GM21737 (cell line): Measurements from ENCODE around the gene LAMTOR4.

ENCODE experiments used
- ATAC-seq: cut with Tn5 transposase; IDR thresholded peaks from one replicate; pipeline ENCODE4 v1.9.1; 2021; ENCODE audit warnings: mild to moderate bottlenecking, moderate library complexity; ENCODE audit not compliant: unreplicated experiment

The LAMTOR4 gene

DNA sequence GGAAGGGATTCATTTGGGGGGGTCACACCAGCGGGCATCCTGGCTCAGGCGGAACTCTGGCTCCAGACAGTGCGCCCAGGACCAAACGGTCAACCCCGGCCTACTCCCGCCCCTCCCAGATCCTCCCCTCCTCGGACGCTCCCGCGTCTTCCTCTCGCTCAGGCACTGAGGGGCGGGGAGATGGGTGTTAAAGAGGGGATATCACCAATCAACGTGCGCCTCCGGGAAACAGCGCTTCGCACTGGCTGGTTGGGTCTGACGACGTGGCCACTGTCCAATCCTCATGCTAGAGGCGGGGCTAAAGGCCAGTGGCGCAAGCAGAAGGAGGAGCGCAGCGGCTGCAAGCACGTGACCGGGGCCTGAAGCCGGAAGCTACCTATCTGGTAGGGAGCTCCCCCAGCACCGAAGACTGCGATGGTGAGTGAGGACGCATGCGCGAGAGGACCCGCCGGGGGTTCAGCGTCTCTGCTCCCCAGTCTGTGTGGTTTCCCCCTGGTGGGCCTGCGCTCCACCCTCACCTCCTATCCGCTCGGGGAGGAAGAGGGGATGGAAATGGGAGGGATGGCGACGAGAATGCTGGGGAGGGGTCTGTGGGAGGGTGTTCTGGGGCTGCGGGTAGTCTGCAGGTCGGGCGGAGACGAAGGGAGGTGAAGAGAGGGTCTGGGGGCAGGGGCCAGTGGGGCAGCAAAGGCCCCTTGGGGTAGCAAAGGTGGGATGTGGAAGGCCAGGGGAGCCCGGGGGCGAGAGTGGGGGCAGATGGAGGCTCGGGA, at the start of gene LAMTOR4:
Gene LAMTOR4 (plus strand): TSS at position 360 of the 770 bp plus-strand sequence. CDS start 55 bp downstream, at position 415.
- peak; percentile 97 for ATAC-seq

DNA sequence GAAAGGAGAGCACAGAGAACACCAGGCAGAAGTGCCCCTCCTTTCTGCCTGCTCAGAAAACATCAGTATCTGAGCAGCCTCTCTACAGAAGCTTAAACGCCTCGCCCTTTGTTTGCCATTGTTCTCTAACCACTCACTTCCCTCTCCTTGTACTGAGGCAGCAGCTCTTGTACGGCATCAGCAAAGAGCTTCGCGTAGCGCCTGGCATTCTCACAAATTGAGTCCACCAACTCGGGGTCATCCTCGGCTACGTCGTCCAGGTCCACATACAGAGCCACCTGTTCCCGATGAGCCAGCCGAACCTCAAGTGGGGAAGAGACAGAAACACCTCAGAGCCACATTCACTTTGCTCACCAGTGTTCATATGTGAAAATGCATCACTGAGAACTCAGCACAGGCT, 49.3 kb upstream of the LAMTOR4 start:
- no peak for ATAC-seq

DNA sequence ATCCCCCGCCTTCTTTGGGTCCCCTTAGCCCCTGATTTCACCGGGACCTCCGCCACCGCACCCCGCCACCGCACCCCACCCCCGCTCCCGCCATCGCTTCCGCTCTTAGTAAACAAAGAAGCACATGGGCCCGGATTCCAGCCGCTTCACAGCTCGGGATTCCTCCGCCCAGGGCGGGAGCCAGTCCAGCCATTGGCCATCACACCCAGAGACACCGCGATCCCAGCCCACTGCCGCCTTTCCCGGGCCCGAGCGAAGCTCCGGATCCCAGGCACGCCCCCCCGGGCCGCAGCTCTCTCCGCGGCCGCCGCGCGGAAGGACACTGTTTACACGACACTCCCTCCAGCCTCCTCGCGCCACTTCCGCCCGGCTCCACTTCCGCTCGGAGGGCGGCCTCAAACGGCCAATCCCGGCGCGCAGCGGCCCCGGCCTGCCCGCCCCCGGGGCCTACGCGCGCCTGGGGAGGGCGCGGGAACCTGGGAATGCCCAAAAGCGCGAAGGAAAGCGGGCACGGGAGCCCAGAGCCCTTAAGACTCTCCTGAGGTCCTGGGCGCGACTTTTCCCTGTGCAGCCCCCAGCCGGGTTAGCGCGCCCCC, 48.2 kb upstream of the LAMTOR4 start:
- ATAC-seq = peak; percentile 61

DNA sequence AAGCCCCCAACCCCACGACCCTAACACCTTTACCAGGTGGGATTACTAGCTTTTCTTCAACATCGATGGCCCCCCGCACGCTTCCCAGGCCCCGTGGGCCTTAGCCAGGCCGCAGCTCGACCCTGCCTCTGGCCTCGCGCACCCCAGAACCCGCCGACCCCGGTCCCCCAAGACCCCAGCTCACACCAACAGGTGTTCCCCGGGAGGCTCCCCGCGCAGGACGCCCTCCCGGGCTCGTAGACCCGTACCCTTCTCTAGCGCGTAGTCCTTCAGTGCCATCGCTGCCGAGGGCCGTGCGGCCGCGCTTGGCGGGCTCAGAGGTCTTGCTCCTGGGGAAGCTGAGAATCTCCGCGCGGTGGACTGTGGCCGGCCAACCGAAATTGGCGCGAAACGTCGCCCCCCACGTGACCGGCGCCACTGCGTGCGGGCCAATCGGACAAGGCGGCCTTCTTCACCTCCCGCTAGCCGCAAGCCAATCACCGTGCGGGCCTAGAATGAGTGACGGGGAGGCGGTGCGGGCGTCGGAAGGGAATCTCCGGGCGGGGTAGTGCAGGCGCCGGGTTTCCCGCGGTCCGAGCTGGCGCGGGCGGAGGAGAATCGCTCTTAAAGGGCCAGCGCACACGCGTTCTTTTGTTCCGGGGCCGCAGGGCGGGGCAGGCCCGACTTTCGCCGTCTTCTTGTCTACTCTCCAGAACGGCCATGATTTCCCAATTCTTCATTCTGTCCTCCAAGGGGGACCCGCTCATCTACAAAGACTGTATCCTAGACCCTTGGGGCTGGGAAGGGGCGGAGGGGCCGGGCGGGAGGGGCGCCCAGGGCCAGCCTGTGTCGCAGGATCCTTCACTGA, 47.5 kb upstream of the LAMTOR4 start, which contains the start of the genes AP4M1 and MCM7:
Gene AP4M1 (plus strand): TSS at position 628 of the 847 bp plus-strand sequence. CDS start 72 bp downstream, at position 700.
Gene MCM7 (minus strand): TSS at position 382 of the 847 bp plus-strand sequence. CDS start 103 bp downstream, at position 279.
- ATAC-seq = peak; percentile 79

DNA sequence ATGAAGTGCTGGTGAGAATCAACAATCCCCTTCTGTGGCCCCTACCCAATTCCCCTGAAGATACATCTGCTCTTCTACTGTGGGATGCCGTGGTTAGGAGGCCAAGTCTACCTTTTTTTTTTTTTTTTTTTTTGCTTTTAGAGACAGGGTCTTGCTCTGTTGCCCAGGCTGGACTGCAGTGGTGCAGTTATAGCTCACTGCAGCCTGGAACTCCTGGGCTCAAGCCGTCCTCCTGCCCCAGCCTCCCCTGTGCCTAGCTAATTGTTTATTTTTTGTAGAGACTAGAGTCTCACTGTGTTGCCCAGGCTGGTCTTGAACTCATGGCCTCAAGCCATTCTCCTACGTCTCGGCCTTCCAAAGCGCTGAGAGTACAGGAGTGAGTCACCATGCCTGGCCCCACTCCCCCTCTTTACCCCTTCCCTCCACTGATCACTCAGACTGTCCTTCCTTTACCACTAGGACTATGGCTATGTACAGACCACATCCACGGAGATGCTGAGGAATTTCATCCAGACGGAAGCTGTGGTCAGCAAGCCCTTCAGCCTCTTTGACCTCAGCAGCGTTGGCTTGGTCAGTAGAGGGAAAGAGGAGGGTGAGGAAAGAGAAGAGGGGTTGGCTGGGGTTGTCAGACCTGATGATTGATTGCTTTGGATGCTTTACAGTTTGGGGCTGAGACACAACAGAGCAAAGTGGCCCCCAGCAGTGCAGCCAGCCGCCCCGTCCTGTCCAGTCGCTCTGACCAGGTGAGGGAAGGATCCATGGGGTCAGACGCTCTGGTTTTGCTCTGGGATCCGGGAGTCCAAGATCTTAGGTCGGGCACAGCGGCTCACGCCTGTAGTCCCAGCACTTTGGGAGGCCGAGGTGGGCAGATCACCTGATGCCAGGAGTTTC, 45.5 kb upstream of the LAMTOR4 start:
- ATAC-seq = no peak

- ATAC-seq = no peak
These were observed 43.2 kb upstream of the LAMTOR4 start for GRCh38 chr7:100105534-100105933.

- no peak for ATAC-seq
These were observed 42.1 kb upstream of the LAMTOR4 start for GRCh38 chr7:100106633-100107032.

DNA sequence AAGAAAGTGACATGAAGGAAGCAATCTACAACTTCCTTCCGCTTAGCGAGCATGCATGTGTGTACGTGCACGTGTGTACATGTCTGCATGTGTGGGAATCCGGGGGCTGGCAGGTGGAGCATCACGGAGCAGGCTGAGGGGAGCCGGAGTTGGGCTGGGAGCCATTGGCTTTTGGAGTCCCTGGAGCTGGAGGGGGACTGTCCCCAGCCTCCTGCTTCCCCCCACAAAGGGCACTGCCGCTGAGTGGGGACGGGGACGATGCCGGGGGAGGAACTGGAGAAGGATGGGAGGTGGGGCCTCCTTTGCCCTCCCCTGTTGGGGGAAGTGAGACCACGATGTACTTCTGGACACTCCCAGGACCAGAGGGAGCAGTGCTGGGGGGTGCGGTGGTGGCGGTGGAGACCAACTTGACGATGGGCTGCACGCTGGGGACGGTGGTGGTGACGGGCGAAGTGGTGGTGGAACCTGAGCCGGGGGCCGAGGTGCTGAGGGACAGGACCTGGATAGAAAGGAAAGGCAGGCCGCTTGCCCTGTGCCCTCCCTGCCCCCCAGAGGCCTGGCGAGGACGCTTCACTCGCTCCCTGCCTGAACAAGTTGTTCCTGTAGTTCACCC, 41.5 kb upstream of the LAMTOR4 start:
- ATAC-seq = no peak

- no peak for ATAC-seq
These were observed 40.8 kb upstream of the LAMTOR4 start for GRCh38 chr7:100107890-100108289.

GRCh38 chr7:100109521-100110163, 39.1 kb upstream of the LAMTOR4 start:
- ATAC-seq = no peak

GRCh38 chr7:100111156-100111555, 37.6 kb upstream of the LAMTOR4 start:
- no peak for ATAC-seq

GRCh38 chr7:100111914-100112313, 36.8 kb upstream of the LAMTOR4 start:
- ATAC-seq = no peak

DNA sequence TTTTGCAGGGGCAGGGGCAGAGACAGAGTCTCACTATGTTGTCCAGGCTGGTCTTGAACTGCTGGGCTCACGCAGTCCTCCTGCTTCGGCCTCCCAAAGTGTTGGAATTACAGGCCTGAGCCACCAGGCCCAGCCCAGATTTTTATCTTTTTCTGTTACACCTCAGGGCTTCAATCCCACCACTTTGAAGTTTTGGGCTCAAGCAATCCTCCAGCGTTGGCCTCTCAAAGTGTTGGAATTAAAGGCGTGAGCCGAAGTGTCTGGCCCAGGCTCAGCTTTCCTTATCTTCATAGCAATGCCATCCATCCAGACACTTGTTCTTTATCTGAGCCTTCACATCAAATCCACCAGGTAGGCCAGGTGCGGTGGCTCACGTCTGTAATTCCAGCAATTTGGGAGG, 33.7 kb upstream of the LAMTOR4 start:
- ATAC-seq = no peak

GRCh38 chr7:100118388-100119071, 30.2 kb upstream of the LAMTOR4 start:
- ATAC-seq = no peak

DNA sequence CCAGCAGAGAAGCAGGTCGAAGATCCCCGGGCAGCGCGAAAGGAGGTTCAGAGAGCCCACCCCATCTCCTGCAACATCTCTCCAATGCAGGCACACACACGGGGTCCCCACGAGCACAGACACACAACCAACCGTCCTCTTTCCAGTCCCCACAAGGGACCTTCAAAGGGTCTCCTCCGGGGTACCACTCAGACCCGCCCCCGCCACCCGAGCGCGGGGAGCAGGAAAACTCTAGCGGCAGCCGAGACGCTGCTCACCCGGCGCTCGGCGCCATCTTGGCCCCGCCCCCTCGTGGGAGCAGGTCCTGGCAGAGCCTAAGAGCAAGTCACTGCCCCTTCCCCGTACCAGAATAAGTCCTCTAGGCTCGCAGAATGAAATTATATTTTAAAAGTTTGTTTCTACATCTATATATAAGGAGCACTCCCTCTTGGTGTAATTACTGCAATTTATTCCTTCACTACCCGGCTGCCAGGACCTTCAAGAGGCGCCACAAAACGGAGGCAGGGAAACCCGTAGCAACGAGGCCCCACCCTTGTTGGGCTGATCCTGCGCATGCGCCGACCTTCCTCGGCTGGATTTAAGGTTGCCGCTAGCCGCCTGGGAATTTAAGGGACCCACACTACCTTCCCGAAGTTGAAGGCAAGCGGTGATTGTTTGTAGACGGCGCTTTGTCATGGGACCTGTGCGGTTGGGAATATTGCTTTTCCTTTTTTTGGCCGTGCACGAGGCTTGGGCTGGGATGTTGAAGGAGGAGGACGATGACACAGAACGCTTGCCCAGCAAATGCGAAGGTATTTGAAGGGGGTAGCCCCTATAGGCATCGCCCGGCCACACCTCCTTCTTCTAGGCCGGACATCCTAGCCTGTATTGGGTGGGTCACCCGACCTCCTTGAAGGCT, 29.4 kb upstream of the LAMTOR4 start, which contains the start of the genes CNPY4 and TAF6:
Gene CNPY4 (plus strand): TSS at position 563 of the 898 bp plus-strand sequence. CDS start 111 bp downstream, at position 674.
Gene TAF6 (minus strand): TSS at position 287 of the 898 bp plus-strand sequence. CDS start 5,149 bp downstream, outside the sequence.
- peak; percentile 72 for ATAC-seq

- ATAC-seq = peak; percentile 31
These were observed 28.6 kb upstream of the LAMTOR4 start for GRCh38 chr7:100119970-100120732.

GRCh38 chr7:100120733-100121036, 28.0 kb upstream of the LAMTOR4 start:
- ATAC-seq = no peak
